Hematopoietic multipotent progenitor cell (in vitro differentiated cells): ENCODE measurements around the gene TMEM214. TPM values are rescaled to one million over a fixed set of nuclear protein-coding genes. Genes with fewer than 3 reads are reported as not detected.
A peak's percentile ranks its signal among the peaks of the same experiment; 100 is the strongest.

Source experiments
- DNase-seq, 3 donors: peaks; one replicate each; pipeline ENCODE4 v3.0.0-alpha.2; 2011 to 2015; ENCODE audit warnings: low read depth in 2 of 3, low spot score in 2 of 3
- total RNA-seq: library from RNA; depleted of rRNA; stranded (reverse); fragments of >200 nt; gene quantifications from one replicate; pipeline ENCODE4 v1.2.3, GENCODE V29; 2012

Gene TMEM214
- total RNA-seq, 1 donor = 44.4 TPM

GRCh38 chr2:27083410-27084296 lies 50.9 kb downstream of the TMEM214 start:
- DNase-seq = no peak

- no peak for DNase-seq
Observed at GRCh38 chr2:27084297-27085061, 51.7 kb downstream of the TMEM214 start.

GRCh38 chr2:27085062-27085672 lies 52.4 kb downstream of the TMEM214 start:
- no peak for DNase-seq

- peak in 2 of 3 donors; percentile 39 to 46 for DNase-seq
Observed at GRCh38 chr2:27085673-27086089, 52.9 kb downstream of the TMEM214 start.

- DNase-seq = peak; percentile 93 to 99 (median 95)
Observed at GRCh38 chr2:27086090-27086723, 53.4 kb downstream of the TMEM214 start.

- no peak for DNase-seq
Observed at GRCh38 chr2:27086724-27087593, 54.2 kb downstream of the TMEM214 start, which contains the start of gene KHK. Gene KHK, plus strand, starts transcription at chr2:27086772. Its CDS starts 488 bp downstream, at chr2:27087260.

GRCh38 chr2:27087823-27088410 lies 55.2 kb downstream of the TMEM214 start:
- no peak for DNase-seq

- no peak for DNase-seq
Observed at GRCh38 chr2:27088634-27089033, 55.9 kb downstream of the TMEM214 start.

GRCh38 chr2:27089111-27089954 lies 56.6 kb downstream of the TMEM214 start:
- no peak for DNase-seq

Other genes with a start within 250 kb of the TMEM214 start
- 0.81 TPM for gene CENPA, start 246.9 kb upstream of the TMEM214 start, total RNA-seq
- not detected for gene DPYSL5, start 184.8 kb upstream of the TMEM214 start, total RNA-seq
- gene MAPRE3, start 62.3 kb upstream of the TMEM214 start, total RNA-seq = 3.0 TPM
- 38.0 TPM for gene AGBL5, start 18.7 kb downstream of the TMEM214 start, total RNA-seq
- gene OST4, start 38.7 kb downstream of the TMEM214 start, total RNA-seq = 397 TPM
- gene EMILIN1, start 45.6 kb downstream of the TMEM214 start, total RNA-seq = 31.2 TPM
- gene KHK, start 53.8 kb downstream of the TMEM214 start, total RNA-seq = 4.0 TPM
- gene CGREF1, start 86.2 kb downstream of the TMEM214 start, total RNA-seq = 9.2 TPM
- gene ABHD1, start 90.8 kb downstream of the TMEM214 start, total RNA-seq = 1.9 TPM
- gene PREB, start 101.7 kb downstream of the TMEM214 start, total RNA-seq = 55.2 TPM
- gene PRR30, start 106.4 kb downstream of the TMEM214 start, total RNA-seq = under 0.01 TPM
- not detected for gene TCF23, start 116.0 kb downstream of the TMEM214 start, total RNA-seq
- 131 TPM for gene ATRAID, start 179.1 kb downstream of the TMEM214 start, total RNA-seq
- gene SLC5A6, start 179.3 kb downstream of the TMEM214 start, total RNA-seq = 60.1 TPM
- gene CAD, start 184.4 kb downstream of the TMEM214 start, total RNA-seq = 63.0 TPM
- under 0.01 TPM for gene SLC30A3, start 230.1 kb downstream of the TMEM214 start, total RNA-seq
- gene DNAJC5G, start 242.5 kb downstream of the TMEM214 start, total RNA-seq = not detected
- gene TRIM54, start 249.5 kb downstream of the TMEM214 start, total RNA-seq = under 0.01 TPM